Pons (tissue), 1 donor: Measurements from ENCODE around the gene ADGRB2.

Experiments used
- DNase-seq: peaks from one replicate; pipeline ENCODE4 v3.0.0-alpha.2; 2016; ENCODE audit warnings: low spot score

The ADGRB2 gene

DNA sequence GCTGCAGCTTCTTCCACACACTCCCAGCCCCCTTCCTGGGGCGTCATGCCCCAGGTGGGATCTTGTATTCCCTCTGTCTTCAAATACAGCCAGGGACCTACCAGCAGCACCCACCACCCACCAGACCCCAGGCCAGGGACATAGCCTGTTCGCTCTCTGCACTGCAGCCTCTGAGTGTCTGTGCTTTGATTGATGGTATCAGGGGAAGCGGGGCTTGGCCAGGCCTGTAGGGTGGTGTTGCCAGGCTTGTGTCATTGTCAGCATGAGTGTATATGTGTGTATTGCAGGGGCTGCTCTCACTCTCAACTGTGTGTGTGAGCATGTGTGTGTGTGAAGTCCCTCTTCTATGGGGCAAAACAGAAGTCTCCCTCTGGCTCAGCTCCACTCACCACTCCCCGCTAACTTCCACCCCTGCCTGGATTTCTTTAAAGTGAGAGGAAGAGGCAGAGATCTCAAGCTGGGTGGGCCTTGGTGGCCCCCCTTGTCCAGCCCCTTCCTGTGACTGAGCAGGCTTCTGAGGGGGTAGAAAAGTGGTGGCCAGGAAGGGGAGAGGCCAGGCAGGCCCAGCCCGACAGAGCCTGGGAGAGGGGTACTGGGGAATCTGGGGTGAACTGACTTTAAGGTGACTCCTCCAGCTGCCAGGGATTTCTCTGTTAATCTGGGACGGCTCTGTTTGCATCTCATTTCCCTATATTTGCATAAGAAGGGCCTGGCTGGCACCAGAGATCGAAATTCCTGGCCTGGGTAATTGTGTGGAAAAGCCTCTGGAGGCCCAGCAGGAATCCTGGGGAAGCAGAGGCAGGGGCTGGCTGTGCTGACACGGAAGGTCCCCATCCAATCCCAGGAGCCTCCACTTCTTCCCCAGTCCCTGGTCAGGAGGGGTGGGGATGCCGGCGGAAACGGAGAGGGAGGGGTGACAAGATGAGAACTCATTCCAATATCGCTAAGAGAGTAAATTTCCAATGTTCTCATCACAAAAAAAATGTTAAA is 18.6 kb upstream of the ADGRB2 start:
- DNase-seq = no peak

DNA sequence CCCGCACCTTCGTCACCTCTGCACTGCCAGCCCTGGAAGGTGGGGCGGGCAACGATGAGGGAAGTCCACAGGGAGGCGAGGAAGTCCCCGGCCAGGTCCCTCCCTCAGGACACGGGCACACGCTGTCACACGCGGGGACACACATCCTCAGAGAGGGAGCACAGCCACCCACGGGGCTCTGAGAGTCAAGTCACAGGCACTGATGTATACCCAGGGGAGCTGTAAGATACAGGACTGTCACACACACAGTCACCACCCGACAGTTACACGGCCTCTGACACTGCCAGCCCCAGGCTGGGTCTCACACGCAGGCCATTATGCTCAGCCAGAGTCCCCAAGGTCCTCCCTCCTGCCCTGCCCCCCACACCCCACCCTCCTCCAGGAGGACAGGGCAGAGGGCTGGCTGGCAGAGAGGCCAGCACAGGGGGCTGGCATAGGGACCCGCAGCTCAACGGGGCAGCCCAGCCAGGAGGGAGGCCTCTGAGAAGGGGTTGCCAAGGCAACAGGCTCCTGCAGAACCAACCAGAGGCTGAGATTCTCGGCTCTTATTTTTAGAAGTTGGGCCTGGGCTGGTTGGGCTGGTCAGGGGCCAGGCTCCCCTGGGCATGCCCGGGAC is 17.7 kb upstream of the ADGRB2 start:
- DNase-seq = no peak

DNA sequence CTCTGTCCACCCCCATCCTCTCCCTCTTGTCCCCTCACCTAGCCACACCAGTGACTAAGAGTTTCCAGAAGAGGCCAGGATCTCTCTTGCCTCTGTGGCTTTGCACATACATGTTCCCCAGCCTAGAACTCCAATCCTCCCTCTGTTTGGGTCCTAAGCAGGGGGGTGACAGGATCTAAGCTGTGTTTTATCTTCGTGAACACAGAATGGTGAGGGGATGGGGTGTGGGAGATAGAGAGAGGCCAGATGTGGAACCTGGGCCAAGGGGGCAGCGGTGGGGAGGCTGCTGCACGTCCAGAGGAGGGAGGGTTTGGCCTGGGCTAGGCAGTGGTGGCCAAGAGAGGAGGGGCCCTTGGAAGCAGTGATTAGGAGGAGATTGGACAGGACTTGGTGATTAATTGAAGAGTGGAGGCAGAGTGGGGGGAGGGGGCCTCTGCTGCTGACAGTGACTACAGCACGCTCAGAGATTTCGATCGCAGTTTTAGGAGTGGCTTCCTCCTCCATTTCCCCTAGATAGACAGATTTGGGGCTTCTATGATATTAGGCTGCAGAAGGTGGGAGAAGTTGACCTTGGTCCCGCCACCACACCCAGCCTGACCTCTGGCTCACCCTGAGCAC is 17.1 kb upstream of the ADGRB2 start:
- no peak for DNase-seq

DNA sequence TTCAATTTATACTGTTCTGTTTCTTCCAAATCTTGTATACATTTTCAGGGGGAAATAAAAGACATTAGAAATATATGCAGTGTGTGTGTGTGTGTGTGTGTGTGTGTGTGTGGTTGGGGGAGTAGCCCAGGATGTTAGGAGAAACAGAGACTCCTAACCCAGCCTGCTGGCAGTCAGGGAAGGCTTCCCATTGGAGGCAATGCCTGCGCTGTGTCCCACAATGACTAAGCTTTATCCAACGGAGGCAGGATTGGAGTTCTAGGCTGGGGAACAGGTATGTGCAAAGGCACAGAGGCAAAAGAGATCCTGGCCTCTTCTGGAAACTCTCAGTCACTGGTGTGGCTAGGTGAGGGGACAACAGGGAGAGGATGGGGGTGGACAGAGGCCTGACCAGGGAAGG is 16.5 kb upstream of the ADGRB2 start:
- DNase-seq = no peak

DNA sequence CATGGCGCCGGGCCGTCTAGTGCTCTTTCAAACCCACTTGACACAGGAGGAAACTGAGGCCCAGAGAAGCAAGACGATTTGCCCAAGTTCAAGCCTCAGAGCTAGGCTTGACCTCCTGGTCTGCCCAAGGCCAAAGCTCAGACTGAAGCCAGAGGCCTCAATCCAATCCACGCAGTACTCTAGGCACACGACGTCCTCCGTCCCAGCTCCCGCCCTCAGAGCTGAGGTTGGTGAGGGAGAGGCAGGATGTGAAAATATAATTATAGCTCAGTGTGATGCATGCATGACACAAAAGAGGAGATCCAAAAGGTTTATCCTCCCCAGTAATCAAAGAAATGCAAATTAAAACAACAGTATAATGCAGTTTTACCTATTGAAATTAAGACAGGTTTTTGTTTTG is 15.5 kb upstream of the ADGRB2 start:
- DNase-seq = no peak

DNA sequence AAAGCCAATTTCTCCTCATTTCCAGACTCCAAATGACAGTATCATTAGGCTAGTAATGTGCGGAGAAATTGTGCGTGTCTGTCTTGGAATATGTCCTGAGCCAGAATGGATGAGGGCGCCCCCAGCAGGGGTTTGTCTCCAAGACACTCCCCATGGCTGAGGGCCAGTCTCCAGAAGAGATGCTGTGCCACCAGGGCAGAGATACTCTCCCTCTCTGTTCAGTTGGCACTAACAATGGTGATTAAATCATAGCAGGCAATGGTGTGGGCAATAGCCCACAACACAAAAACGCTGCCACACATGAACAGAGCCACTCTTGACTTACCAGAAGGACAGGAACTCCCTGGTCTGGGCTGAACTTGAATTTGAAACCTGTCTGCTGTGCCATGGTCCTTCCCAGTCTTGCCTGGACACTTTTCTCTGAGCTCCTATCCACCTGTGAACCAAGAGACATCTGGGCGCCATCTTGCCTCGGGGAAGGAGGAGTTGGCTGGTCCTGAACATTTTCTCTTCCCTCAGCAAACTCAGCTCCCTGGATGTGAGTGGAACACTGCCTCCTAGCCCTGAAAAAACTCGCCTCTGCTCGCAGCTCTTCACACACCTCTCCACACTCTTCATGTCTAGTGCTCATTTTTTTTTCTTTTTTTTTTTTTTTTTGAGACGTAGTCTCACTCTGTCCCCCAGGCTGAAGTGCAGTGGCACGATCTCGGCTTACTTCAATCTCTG is 14.8 kb upstream of the ADGRB2 start:
- DNase-seq = no peak

- no peak for DNase-seq
Measured at GRCh38 chr1:31776516-31776915, 12.4 kb upstream of the ADGRB2 start.

DNA sequence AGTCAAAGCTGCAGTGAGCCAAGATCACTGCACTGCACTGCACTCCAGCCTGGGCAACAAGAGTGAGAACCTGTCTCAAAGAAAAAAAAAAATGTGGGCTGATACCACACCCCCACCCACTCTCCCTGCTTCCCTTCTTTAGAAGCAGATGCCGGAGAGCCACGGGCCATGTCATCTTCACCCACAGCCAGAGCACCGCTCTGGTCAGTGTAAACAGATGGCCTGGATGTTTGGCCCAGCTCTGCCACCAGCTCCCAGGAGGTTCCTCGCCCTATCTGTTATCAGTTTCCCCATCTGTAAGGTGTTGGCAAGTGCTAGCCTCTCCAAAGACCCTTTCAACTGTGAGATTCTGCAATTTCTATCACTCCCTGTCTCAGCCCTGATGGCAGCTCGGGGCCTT is 11.9 kb upstream of the ADGRB2 start:
- DNase-seq = no peak

DNA sequence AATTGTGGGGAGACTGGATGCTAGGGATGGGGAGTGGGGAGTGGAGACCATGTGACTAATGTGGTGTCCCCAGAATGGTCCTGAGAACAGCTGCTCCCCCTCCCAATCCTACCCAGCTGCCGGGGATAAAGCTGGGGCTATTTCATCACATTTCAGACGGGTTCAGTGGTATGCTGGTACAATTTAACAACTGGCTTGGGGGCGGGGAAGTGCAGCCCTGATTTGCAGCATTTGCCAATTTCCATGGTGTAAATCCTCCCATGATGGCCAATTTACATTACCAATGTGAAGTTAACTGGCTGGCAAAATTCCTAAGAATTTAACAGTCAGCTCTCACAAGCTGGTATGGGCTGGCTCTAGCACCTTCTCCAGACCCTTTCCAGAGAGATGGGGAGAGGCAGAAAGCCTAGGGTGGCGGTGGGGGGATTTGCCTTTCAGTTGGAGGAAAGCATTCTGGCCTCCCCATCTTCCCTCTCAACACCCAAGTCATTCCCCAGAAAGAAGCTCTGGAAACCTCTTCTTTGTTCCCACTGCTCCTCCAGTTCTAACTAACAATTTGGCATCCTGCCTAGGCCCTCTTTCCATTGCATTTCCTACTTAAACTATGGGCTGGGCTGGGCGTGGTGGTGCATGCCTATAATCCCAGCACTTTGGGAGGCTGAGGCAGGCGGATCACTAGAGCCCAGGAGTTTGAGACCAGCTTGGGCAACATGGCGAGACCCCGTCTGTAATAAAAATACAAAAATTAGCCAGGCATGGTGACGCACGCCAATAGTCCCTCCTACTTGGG is 11.3 kb upstream of the ADGRB2 start:
- no peak for DNase-seq

DNA sequence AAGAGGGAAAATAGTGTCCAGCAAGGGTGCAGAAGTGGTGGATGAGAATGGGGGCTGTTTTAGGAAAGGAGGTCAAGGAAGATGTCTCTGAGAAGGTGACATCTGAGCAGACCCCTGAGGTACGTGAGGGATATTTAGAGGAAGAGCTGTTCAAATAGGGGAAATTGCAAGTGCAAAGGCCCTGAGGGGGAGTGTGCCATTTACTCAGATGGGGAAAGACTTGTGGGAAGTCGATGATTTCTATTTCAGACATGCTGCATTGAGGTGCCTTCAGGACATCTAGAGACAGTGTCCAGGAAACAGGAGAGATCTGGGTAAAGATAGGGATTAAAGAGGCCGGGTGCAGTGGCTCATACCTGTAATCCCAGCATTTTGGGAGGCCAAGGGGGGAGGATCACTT is 10.4 kb upstream of the ADGRB2 start:
- no peak for DNase-seq

GRCh38 chr1:31773861-31774260 is 9.7 kb upstream of the ADGRB2 start:
- no peak for DNase-seq

- no peak for DNase-seq
Measured at GRCh38 chr1:31772669-31773248, 8.6 kb upstream of the ADGRB2 start.

DNA sequence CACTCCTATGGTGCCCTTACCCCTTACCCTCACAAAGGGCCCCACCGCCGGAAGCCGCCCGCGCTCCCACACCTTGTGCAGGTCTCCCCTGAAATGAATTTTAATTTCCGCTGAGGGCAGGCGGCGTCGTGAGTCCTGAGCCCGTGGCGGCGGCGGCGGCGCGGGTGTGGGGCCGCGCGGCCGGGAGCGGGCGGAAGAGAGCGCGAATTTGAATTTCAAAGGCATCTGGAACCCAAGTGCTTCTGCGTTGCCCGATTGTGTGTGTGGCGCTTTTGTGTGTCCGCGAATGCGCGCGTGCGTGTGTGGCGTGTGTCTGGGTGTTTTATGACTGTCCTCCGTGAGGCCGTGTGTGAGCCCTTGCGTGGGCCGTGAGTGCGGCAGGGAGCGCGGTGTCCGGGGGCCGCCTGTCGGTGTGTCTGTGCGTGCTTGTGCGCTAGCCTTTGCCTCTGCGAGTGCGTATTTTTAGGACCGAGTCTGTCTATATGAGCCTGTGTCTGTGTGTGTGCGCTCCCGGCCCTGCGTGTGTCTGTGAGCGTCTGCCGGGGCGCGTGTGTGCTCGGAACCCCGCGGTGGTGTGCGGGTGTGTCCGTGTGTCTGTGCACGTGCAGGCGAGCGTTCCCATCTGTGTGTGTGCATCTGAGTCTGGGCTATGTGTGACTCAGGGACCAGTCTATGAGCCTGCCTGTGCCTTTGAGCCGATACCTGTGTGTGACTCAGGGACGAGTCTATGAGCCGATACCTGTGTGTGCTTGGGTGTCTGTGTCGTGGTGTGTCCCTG is 7.9 kb upstream of the ADGRB2 start:
- DNase-seq = no peak

- DNase-seq = no peak
Measured at GRCh38 chr1:31769720-31770390, 5.7 kb upstream of the ADGRB2 start.

- DNase-seq = no peak
Measured at GRCh38 chr1:31768939-31769704, 5.0 kb upstream of the ADGRB2 start.

DNA sequence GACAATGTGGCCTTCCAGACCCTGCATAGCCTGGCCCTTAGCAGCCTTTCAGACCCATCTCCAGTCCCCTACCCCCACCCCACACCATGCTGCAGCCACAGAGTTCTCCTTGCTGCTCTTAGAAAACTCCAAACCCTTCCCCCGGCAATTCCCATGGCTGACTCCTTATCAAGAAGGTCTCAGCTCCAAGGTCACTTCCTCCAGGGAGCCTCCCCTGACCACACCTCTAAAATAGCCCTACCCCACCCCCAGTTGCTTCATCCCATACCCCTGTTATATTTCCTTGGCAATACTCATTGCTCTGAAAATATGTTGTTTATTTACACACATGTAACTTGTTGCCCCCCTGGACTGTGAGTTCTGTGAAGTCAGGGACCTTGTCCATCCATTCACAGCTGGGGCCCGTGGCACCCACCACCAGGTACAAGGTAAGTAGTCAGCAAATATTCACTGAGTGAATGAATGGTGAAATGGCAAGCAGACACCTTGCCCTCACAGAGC is 4.3 kb upstream of the ADGRB2 start:
- no peak for DNase-seq

GRCh38 chr1:31767225-31767624 is 3.1 kb upstream of the ADGRB2 start:
- no peak for DNase-seq

DNA sequence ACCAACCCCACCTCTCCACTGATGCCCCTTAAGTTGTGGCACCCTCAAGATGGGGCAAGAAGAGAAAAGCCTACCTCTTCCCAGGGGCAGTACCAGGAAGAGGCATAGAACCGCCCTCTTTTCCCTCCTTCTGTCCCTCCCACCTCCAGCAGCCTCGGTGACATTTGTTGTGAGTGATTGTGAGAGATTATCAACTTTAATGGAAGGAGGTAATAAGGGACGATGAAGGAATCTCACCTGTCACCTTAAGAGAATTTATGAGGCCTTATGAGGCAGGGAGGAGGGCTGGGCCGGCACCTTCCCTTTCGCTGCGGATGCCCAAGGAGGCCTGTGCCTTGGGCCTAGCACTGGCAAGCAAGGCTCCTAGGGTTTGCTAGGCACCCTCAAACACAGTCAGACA is 1.4 kb upstream of the ADGRB2 start:
- no peak for DNase-seq

DNA sequence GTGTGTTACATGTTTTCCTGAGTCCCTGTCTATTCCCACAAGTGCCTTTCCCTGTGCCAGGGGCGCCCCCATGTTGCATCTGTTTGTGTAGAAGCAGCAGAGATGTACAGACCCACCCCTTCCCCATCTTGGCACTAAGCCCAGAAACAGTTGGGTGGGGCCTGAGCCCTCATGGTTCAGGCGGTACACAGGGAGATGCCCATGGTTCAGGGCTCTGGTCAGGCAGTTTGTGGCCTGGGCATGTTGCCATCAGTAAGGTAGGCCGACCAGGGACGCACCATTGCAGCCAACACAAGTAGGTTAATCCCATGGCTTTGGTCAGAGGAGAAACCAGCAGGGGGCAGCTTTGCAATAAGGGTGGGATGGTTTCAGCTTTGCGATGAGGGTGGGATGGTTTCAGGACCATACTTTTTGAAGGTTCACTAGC is 914 bp upstream of the ADGRB2 start:
- peak; percentile 78 for DNase-seq
